GM19193 (cell line): ENCODE results near the gene TOMM70.

Source experiments
- POLR2A ChIP-seq: IDR thresholded peaks from 4 replicates; pipeline ENCODE4 v1.6.1; 2011; ENCODE audit not compliant: insufficient read depth, insufficient read length; ENCODE audit errors: extremely low read depth

TOMM70 gene

DNA sequence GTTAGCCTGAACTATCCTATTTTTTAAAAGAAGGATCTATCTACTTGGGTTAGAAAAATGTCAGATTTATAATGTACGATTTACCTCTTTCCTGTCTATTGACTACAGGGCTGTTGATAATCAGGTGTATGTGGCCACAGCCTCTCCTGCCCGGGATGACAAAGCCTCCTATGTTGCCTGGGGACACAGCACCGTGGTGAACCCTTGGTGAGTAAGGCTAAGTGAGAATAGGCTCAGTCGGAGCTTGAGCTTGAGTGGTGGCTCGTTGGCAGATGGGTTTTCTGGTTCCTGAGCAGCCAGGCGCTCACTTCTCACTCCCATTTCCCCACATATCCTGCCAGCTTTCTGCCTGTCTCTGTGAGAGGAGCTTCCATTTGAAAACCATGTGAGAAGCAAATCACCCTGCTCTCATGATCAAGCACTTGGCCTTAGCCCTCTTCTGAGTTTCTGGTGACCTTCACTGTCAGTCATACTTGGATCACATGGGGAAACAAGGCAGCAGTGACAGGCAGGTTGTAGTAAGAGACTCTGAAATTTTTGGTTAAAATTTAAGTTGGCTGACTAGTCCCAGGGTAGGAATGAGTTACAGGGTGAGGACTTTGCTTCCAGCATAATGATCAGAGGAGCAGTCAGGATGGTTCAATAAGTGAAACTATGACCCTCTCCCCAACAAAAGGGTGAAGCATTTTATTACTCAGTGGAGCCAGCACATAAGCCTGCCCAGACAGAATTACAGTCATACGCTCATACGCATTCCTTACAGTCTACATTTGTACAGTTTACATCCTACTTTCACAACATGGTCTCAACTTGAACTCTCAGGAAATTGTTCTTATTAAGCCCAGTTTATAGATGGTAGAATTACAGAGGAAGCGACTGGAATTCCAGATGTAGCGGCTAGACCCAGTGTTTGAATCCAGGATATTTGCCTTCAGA, 48.3 kb downstream of the TOMM70 start:
- no peak for TF ChIP-seq POLR2A

DNA sequence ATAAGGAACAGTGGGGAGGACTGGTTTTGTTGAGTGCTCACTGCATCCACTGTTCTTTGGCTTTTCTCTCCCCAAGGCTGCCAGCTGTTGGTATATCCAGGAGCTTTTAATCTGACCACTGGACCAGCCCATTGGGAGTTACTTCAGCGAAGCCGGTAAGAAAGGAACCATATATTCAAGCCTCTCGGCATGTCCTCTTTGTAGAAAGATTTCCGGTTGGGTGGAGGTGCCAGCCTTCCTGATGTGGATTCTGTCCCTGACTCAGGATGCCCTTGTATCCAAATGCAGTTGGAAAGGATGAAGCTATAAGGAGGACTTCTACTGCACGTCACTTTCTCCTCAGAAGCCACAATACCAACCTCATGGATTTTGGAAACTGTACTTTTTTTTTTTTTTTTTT, 52.2 kb downstream of the TOMM70 start:
- no peak for TF ChIP-seq POLR2A

DNA sequence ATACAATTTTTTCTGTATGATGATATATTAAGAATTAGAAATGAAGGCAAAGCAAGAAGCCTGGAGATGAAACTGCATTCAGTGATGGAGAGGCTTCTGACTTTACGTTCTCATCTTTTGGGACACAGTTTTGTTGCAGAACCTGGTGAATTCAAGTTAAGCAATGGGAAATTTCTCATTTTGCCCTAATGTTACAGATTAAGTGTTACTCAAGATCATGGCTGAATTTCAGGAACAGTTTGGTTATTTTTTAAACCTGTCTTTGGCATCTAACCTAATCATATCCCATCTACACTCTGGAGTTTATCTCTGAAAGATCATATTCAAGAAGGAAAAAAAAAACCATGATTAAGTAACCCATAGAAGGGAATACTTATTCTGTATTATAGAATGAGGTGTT, 60.4 kb downstream of the TOMM70 start:
- no peak for TF ChIP-seq POLR2A

DNA sequence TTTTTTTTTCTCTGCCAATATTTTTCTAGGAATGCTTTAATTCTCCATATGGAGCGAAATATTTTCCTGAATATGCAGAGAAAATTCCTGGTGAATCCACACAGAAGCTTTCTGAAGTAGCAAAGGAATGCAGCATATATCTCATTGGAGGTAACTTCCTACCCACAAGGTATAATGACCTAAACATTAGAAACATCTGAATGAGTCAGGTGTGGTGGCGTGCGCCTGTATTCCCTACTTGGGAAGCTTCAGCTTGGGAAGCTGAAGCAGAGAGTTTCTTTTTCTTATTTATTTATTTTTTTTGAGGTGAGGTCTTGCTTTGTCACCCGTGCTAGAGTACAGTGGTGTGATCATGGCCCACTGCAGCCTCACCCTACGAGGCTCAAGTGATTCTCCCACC, 61.1 kb downstream of the TOMM70 start:
- no peak for TF ChIP-seq POLR2A

DNA sequence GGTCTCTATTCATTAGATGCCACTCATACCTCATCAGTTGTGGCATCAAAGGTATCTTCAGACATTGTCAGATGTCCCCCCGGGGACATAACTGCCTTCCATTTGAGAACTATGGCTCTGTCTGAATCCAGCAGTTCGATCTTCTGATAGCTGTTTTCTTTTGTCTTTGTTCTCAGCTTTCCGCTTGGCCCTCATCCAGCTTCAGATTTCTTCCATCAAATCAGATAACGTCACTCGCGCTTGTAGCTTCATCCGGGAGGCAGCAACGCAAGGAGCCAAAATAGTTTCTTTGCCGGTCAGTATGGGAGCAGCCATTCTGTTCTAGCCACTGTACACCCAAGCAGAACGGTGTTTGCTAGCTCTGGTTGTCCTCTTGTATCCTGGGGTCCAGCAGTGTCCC, 62.0 kb downstream of the TOMM70 start:
- no peak for TF ChIP-seq POLR2A

DNA sequence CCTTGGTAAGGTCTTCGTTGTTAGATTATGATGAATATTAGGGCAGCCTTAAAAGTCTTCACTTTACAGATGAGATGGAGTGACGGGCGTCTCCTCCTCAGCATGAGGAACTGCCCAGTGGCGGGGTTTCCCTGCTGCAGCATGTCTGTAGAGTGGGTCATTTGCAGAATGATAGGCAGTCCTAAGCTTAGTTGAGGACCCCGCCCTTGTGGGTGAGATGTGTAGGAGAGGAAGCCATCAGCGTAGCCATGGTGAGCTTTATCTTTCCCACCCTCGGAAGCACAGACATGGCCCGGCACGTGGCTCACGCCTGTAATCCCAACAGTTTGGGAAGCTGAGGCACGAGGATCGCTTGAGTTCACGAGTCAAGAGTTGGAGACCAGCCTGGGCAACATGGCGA, 65.5 kb downstream of the TOMM70 start:
- no peak for TF ChIP-seq POLR2A

DNA sequence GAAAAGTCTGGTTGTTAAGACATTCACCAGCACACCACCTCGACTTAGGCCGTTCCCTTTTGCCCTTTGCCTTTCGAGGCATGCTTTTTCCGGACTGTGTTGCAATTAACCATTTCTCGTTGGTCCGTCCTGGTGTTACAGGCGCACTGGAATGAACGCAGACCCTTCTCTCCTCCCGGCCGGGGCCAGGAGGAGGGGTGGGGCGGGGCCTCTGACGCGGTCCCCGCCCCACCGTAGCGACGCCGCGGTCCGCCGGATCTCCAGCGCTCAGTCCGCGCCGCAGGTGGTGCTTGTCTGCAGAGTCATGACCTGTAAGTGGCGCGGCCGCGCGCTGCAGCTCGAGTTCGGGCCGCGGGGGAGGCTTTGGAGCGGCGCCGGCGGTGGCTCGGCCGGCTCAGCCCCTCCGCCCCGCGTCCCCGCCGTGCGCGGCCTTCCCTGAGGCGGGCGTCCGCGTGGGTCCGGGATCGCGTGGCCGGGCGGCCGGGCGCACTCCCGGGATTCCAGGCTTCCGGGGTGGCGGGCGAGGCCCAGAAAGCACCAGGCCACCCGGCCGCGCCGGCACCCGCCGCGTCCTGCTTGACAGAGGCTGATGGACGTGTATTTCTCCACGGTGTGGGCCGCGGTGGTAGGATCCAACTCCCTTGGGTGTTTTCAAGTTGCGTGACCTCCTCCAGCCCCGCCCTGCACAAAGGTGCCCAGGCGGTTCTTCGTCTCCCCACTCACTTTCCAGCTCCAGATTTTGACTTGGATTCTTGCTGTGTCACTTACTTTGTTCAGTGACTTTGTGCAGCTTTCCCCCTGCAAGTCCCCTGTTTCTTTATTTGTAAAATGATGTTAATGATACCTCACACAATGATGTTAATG, 66.2 kb downstream of the TOMM70 start, which contains the start of gene NIT2:
Gene NIT2, plus strand, starts transcription at position 270 of the 864 bp plus-strand sequence. Its CDS starts 35 bp downstream, at position 305.
- peak; percentile 89 for TF ChIP-seq POLR2A

DNA sequence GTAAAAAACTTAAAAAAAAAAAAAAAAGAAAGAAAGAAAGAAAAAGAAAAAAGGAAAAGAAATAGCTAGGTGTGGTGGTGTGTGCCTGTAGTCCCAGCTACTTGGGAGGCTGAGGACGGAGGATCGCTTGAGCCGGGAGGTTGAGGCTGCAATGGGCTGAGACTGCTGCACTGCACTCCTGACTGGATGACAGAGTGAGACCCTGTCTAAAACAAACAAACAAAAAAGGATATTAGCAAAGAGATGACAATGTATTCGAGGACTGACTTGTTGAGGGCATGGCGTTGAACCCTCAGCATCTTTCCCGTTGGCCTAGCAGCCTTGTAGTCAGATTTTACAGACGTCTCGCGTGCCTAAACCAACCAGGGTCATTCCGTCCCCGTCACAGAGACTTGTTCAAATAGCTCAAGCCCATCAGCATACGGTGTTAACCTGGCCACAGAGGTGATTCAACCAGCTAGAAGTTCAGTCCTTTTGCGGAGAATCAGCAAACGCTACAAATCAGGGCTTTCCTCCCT, 66.9 kb downstream of the TOMM70 start:
- no peak for TF ChIP-seq POLR2A

DNA sequence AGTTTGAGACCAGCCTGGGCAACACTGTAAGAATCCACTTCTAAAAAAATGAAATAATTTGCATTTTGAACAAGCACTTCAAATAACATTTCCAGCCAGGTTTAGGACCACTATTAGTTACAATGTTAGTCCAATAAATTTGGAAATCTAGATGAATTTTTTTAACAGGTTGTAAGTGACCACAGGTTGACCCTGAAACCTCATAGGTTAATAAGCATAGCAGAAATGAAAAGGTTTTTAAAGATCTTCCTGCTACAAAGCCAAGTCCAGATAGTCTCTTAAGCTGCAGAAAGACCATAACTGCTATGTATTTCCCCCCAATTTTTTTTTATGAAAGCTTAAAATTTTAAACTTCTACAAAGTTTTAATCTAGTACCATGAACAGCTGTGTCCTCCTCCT, 67.8 kb downstream of the TOMM70 start:
- TF ChIP-seq POLR2A = no peak

DNA sequence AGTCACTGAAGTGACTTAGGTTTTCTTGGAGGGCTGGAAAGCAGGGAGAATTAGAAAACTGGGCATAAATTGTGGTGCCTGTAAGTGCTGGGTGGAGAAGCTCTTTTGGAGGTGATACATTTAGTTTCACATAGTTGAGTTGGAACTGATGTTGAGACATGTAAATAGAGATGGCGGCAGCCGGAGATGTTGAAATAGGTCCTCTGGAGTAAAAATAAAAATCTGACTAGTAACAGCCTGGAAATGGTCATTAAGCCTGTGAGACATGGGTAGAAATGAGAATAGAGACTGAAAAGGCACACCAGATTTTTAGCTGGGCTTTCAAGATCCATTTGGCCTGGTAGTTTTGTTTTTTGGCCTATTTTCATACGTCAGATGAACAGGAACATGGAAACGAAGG, 69.2 kb downstream of the TOMM70 start:
- TF ChIP-seq POLR2A = no peak

DNA sequence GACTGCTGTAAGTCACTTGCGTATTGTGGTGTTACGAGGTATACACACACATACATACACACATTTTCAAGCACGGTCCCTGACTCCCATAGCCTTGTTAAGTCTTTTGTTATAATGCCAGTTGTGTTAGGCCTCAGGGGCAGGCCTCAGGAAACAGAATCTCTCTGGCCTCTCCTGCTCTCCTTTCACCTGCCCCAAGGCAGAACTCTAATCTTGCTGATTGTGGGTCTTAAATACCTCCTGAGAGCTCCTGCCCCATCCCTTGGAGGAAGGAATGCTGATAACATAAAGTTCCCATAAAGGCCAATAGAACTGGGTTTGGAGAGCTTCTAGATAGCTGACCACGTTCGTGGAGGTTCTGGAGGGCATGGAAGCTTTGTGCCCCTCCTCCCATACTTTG, 70.2 kb downstream of the TOMM70 start:
- no peak for TF ChIP-seq POLR2A

DNA sequence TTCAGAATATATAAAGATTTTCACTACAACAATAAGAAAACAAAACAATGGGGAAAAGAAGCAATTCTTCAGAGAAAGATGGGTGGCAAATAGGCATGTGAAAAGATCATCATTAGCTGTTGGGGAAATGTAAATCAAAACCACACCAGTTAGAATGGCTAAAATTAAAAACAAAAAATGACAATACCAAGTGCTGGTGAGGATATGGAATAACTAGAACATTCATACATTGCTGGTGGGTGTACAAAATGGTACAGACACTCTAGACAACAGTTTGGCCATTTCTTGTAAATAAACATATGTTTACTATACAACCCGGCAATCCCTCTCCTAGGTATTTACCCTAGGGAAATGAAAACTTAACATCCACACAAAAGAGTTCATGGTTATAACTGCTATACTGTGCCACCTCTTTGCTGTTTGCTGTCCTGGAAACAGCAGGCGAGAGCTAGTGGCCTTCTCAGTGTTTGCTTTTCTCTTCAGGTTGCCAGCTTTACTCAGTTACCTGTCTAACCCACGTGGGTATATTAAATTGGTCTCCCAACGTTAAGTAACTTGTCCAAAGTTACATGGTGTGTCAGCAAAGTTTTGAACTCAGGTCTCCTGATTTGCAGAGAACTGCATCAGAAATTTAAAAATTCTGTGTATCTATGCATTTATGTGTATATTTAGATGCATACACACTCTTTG, 70.9 kb downstream of the TOMM70 start:
- no peak for TF ChIP-seq POLR2A

DNA sequence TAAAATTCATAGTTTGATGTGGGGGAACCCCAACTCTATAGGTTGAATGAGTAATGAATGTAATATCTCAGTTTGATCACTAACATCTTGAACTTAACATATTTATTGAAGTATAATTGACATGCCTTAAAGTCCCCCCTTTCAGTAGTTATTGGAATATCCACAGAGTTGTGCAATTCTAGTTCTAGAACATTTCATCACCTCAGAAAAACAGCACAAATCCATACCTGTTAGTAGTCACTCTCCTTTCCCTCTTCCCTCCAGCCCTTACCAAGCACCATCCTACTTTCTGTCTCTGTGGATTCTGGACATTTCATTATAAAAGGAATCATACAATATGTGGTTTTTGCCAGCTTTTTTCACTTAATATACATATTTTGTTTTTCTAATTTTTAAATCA, 75.1 kb downstream of the TOMM70 start:
- no peak for TF ChIP-seq POLR2A

DNA sequence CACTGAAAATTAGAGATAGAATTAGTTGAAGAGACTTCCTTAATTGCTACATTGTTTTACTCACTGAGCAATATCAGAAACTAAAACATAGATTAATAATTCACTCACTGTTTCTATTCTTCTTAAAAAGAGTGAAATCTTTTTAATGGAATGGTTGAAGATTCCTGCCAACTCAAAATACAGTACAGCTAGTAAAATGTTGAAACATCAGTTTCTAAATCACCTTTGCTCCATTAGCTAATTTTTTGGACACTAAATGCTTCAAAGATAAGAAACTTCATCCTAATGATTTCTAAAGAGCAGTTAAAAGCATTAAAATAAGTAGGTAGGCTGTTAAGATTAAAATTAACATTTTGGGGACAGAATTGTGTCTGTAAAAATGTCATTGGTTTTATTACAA, 76.8 kb downstream of the TOMM70 start:
- no peak for TF ChIP-seq POLR2A

DNA sequence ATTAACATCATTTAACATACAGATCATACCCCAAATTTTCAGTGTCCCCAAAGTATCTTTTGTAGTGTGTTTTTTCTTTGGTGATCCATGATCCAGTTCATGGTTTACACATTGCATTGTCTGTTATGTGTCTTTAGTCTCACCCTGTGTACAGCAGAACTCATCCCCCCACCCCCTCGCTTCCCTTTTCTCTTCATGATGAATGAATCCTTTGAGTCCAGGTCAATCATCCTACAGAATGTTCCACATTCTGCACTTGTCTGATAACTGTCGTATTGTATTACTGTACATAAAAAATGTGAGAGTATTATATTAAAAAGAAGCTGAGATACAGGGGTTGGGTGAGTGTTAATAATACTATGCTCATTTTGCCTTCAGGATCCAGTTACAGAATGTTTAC, 80.9 kb downstream of the TOMM70 start:
- no peak for TF ChIP-seq POLR2A
